GM21529 (cell line): ENCODE results near the gene ZNF576.
"Not testable (repeated sequence)": the region's sequence is repeated elsewhere in the genome, so short reads cannot be mapped to it uniquely, and the experiment has no call there.

Experiments
- ATAC-seq: cut with Tn5 transposase; IDR thresholded peaks from one replicate; pipeline ENCODE4 v1.9.1; 2021; ENCODE audit not compliant: unreplicated experiment

ZNF576 gene

DNA sequence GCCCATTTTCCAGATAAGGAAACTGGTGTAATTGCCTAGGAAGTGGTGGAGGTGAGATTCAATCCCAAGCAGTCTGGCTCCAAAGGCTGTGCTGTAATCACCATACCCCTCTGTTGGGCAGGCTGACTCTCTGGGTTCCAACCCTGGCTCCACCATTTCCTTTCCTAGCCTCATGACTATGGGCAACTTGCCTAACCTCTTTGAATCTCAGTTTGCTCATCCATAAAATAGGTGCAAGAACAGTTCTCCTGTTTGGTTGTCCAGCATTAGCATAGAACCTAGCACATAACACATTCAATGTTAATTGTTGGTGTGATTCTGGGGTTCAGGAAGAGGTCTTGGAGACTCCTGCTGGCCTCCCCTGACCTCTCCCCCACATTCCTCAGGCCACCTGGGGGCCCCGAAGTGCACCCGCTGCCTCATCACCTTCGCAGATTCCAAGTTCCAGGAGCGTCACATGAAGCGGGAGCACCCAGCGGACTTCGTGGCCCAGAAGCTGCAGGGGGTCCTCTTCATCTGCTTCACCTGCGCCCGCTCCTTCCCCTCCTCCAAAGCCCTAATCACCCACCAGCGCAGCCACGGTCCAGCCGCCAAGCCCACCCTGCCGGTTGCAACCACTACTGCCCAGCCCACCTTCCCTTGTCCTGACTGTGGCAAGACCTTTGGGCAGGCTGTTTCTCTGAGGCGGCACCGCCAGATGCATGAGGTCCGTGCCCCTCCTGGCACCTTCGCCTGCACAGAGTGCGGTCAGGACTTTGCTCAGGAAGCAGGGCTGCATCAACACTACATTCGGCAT, 2.2 kb downstream of the ZNF576 start:
- ATAC-seq: no peak

- ATAC-seq: no peak
These were observed 3.4 kb downstream of the ZNF576 start for GRCh38 chr19:43599635-43600295.

DNA sequence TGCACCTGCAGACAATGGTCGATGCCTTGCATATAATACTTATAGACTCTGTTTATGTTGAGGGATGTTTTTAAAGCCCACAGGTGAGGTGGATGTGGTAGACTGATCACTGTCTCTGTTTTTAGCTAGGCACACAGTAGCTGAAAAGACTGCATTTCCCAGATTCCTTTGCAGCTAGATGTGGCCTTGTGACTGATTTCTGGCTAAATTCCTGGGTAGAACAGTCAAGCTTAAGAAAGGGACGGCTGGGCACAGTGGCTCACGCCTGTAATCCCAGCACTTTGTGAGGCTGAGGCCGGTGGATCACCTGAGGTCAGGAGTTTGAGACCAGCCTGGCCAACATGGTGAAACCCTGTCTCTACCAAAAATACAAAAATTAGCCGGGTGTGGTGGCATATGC, 3.9 kb downstream of the ZNF576 start:
- ATAC-seq: not testable (repeated sequence)

DNA sequence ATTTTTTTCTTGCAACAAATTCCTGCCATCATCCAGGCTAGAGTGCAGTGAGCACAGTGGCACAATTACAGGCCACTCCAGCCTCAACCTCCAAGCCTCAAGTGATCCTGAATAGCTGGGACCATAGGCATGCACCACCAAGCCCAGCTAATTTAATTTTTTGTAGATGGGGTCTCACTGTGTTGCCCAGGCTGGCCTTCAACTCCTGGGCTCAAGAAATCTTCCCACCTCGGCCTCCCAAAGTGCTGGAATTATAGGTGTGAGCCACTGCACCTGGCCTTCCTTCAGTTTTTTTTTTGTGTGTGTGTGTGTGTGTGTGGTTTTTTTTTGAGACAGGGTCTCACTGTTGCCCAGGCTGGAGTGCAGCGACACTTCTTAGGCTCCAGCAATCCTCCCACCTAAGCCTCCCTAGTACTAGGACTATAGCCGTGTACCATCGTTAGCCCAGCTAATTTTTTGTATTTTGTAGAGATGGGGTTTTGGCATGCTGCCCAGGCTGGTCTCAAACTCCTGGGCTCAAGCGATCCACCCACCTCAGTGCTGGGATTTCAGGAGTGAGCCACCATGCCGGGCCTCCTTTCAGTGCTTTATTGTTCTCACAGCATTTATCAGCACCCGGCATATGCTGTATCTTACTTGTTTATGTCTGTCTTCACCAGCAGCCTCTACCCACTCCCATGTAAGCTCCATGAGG, 9.6 kb downstream of the ZNF576 start:
- ATAC-seq: no peak

GRCh38 chr19:43606569-43607229, 10.3 kb downstream of the ZNF576 start:
- ATAC-seq: no peak

DNA sequence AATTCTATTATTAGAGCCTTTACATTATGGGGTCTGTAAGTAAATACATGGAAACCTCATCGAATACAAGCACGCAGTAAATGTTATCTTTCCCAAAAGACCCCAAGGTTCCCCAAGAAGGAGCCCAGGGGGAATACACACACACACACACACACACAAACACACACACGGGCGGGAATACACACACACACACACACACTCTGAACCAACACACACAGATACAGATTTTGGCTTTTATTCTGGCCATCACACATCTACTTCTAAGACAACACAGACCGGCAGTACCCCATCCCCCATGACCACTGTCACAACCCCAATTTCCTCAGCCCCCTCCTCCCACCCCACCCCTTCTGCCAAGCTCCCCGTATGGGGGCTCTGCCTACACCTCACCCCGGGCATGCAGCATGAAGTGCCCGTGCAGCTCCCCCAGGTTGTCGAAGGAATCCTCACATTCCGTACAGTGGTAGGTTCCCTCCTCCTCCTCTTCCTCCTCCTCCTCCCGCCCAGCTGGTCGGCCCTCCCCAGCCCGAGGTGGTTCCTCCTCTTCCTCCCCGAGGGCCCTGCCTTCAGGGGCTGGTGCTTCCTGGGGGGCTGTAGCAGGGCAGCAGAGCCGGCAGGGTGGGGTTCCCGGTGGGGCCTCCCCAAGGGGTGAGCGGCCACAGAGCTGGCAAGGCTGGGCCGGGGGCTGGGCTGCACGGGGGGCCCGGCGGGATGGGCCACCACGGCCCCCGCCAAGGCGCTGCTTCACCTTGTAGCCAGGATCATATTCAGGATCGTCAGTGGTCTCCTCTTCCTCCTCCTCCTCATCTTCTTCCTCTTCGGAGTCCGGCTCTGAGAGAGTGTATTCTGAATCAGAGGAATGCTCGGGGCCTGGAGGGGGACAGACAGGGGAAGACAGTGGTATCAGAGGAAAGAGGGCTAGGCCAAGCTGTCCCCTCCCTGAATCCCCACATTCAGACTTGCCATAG, 11.1 kb downstream of the ZNF576 start:
- ATAC-seq: no peak

DNA sequence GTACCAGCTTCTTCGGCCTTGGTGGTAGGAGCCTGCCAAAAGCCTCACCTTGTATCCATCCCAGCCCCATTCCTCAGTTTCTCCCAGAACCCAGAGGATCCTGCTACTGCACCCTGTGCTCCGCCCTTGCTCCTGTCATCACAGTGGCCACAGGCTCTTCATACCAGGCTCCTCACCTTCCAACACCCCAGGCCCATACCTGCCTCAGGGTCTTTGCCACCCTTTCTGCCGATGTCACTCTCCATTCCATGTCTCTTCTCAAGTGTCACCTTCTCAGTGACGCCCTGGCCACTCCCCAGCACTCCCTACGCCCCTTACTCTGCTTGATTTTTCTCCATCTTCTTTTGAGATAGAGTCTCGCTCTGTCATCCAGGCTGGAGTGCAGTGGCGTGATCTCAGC, 13.5 kb downstream of the ZNF576 start:
- no peak for ATAC-seq

GRCh38 chr19:43610493-43610892, 14.1 kb downstream of the ZNF576 start:
- ATAC-seq: no peak

- ATAC-seq: no peak
These were observed 15.4 kb downstream of the ZNF576 start, which contains the start of gene SRRM5 for GRCh38 chr19:43611788-43612187. SRRM5 (plus strand) TSS chr19:43612088; CDS start chr19:43612122, 34 bp downstream.

DNA sequence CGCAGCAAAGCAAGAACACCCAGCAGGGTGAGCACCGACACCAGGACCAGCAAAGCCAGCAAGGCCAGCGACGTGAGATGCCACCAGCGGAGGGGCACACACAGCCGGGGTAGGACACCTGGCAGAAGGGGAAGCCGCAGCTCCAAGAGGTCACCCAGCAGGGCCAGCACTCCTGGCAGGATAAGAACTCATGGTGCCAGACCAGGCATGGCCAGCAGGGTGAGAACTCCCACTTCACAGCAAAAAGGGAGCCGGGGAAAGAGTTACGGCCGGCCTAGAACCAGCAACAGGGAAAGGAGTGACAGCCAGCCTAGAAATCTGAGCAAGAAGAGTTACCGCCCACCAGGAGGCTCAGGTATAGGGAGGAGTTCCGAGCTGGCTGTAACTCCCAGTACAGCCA, 16.0 kb downstream of the ZNF576 start:
- no peak for ATAC-seq

DNA sequence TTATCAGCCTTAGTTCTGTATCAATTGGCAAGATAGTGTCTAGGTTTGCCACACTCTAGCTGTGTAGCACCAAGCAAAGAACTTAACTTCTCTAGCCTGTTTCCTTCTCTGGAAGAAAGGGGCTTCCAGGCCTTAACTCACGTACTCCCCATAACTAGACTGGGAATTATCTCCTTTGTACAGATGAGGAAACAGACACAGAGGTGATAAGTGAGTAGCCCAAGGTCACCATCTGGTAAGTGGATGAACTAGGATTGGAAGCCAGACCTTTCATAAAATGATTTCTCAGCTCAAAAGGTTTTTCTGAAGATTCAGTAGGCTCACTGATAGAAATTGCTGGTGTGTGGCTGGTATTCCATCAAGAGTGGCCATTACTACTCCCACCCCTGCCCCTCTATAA, 19.9 kb downstream of the ZNF576 start:
- ATAC-seq: no peak

GRCh38 chr19:43616954-43617353, 20.6 kb downstream of the ZNF576 start:
- no peak for ATAC-seq

- peak; percentile 29 for ATAC-seq
These were observed 22.5 kb downstream of the ZNF576 start for GRCh38 chr19:43618921-43619261.

DNA sequence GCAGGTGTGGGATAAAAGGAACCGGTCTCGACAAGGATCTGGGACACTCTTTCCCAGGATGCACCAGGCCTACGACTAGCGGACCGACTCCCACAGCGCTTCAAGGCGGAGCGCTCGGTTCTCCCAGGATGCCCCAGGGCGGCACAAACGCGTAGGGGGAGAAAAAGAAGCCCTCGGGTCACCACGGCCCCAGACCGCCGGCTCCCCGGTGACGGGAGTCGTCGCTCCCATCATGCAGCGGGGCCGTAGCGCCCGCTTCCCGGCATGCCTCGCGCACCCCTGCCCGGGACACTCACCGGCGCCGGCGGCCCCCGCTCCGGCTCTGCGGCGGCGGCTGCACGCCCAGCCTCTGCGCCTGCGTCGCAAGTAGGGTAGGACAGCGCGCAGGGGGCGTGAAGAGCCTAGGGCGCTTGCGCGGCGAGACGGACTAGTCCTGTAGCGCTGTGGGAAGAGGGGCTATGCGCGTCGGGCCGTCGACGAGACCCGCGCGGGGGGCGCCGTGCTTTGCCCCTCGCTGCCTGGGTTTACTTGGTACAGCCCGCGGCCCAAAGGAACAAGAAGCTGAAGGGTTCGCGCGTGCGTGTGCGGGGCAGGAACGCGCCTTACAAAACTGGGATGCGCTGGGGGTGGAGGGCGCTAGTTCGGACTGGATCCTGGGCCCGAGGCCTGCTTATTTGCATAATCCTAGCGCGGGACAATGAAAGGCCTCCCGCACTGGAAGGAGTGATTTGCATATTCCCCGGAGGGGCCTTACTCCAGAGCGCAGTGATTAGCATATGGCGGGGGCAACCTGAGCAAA, 23.1 kb downstream of the ZNF576 start, which contains the start of gene ZNF428:
Gene ZNF428 (minus strand): TSS at position 368 of the 799 bp plus-strand sequence. CDS start 5,325 bp downstream, outside the sequence.
- peak; percentile 80 for ATAC-seq

GRCh38 chr19:43620061-43621001, 23.9 kb downstream of the ZNF576 start:
- ATAC-seq: no peak

DNA sequence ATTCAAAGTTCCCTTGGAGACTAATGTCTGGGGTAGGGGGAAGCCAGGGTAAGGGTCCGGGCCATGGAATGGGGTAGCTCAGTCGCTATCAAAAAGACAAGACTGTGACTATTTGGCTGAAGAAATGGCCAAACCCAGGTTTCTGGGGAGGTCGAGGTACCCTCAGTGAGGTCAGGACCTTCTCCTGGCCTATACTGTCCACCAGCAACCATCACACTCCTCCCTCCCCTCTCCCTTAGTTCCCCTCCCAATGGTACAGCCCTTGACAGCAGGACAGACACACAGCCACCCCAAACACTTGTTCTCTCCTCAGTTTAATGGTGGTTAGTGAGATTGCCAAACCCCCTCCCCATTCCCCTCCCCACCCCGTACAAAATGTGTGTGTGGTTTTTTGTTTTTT, 25.7 kb downstream of the ZNF576 start:
- ATAC-seq: no peak

- ATAC-seq: no peak
These were observed 26.6 kb downstream of the ZNF576 start for GRCh38 chr19:43622956-43623355.
